IPS-18a (cell line): ENCODE results near the gene KBTBD2.
"Not testable (repeated sequence)": the region's sequence is repeated elsewhere in the genome, so short reads cannot be mapped to it uniquely, and the experiment has no call there.

ENCODE experiments used
- H3K27ac ChIP-seq: one replicate; pipeline ENCODE4 v1.5.1; 2013; ENCODE audit warnings: low read length
- H3K27me3 ChIP-seq: one replicate; pipeline ENCODE4 v1.6.1; 2013; ENCODE audit warnings: mild to moderate bottlenecking, low read length; ENCODE audit not compliant: control insufficient read depth, insufficient read depth
- H3K36me3 ChIP-seq: one replicate; pipeline ENCODE4 v1.6.1; 2013; ENCODE audit warnings: low read depth, low read length; ENCODE audit not compliant: control insufficient read depth
- H3K4me1 ChIP-seq: one replicate; pipeline ENCODE4 v1.6.1; 2013; ENCODE audit warnings: low read depth, low read length; ENCODE audit not compliant: control insufficient read depth
- H3K4me3 ChIP-seq: one replicate; pipeline ENCODE4 v1.5.1; 2013; ENCODE audit warnings: low read length
- H3K9ac ChIP-seq: one replicate; pipeline ENCODE4 v1.6.1; 2013; ENCODE audit warnings: mild to moderate bottlenecking, low read length, moderate library complexity
- H3K9me3 ChIP-seq: one replicate; pipeline ENCODE4 v1.6.1; 2013; ENCODE audit warnings: low read depth, low read length; ENCODE audit not compliant: control insufficient read depth

Gene KBTBD2

DNA sequence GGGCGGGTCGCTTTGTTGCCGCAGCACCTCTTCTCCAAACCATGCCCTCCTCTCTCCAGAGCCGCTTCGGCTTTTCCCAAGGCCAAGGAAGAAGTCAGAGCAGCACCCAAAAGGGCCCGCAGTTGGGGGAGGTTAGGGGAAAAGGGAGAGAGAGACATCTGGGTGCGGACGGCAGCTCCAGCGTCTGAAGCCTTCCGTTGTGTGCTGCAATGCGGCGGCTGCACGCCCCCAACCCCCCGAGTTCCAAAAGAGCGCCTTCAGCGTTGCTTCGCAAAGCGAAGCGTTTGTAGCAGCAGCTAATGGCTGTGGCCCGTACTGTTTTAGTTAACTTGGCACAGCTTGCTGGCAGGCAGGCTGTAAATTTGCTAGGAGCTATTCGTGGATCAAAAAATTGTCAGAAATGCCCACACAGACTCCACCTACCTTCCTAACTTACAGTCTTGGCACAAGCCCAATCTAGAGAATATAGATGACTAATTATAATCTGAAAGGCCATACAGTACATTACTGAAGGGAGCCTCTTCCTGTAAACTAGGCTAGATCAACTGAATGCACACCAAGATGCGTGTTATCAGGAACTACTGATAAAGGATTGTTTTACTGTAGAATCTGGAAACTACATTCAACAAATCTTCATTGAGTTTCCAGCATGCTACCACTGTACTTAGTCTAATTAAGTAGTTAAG is 1.1 kb upstream of the KBTBD2 start:
- Histone ChIP-seq H3K9ac (peak overlapping the region; percentile 94), H3K4me3 (peak overlapping the region; percentile 81), H3K4me1 (peaks cover 23% of the 10 kb centered on the region), H3K27ac (peak overlapping the region; percentile 92), H3K9me3 (no peaks in the 10 kb centered on the region), H3K36me3 (no peaks in the 10 kb centered on the region), H3K27me3 (no peaks in the 10 kb centered on the region)

DNA sequence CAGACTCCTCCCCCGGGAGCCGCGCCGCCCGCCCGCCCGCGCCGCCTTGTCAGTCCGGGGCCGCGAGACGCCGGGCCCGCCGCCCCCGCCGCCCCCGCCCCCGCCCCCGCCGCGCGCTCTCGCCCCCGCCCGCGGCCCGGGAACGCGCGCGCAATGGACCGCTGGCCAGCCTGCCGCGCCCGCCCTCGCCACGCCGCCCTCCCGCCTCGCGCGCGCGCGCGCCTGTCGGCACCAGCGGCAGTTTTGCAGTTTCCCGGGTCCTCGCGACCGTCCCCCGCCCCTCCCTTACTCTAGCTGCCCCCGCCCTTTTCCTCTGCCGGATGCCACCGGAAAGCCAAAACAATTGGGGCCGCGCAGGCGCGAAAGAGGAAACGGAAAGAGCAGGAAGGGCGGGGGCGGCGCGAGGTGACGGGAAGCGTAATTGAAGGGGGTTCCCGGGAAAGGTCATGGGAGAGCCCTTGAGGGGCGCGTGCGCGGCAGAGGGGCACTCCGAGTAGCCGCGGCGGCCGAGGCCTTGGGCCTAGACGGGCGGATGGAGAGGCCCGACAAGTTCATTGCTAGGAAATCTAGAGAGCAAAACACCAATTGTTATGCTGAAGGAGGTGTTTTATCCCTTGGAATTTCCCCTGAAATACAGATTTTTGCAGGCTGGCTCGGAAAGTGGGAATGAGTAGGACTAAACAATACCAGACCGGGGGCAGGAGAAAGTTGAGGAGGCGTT is 400 bp upstream of the KBTBD2 start:
- no peaks in the 10 kb centered on the region for H3K27me3 ChIP-seq
- H3K27ac ChIP-seq, result peak overlapping the region; percentile 92
- H3K9ac ChIP-seq, result peak overlapping the region; percentile 94
- H3K4me3 ChIP-seq, result peak overlapping the region; percentile 81
- no peaks in the 10 kb centered on the region for H3K9me3 ChIP-seq
- H3K4me1 ChIP-seq, result peaks cover 23% of the 10 kb centered on the region
- H3K36me3 ChIP-seq, result no peaks in the 10 kb centered on the region

DNA sequence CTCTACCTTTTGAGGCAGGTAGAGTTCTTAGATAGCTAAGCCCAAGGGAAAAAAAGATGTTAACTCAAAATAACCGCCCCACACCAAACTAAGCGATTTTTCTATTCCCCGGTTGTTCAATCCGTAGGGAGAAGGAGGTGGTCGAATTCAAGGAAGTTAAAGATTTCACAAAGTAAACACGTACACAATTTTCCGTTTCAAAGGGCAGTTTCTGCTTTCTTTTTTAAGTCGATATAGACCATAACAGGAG is 842 bp downstream of the KBTBD2 start:
- H3K4me3 ChIP-seq, result peak overlapping the region; percentile 77
- no peaks in the 10 kb centered on the region for H3K36me3 ChIP-seq
- no peaks in the 10 kb centered on the region for H3K9me3 ChIP-seq
- no peaks in the 10 kb centered on the region for H3K27me3 ChIP-seq
- peaks cover 23% of the 10 kb centered on the region for H3K4me1 ChIP-seq
- H3K9ac ChIP-seq, result peak overlapping the region; percentile 72
- peak overlapping the region; percentile 2 for H3K27ac ChIP-seq

DNA sequence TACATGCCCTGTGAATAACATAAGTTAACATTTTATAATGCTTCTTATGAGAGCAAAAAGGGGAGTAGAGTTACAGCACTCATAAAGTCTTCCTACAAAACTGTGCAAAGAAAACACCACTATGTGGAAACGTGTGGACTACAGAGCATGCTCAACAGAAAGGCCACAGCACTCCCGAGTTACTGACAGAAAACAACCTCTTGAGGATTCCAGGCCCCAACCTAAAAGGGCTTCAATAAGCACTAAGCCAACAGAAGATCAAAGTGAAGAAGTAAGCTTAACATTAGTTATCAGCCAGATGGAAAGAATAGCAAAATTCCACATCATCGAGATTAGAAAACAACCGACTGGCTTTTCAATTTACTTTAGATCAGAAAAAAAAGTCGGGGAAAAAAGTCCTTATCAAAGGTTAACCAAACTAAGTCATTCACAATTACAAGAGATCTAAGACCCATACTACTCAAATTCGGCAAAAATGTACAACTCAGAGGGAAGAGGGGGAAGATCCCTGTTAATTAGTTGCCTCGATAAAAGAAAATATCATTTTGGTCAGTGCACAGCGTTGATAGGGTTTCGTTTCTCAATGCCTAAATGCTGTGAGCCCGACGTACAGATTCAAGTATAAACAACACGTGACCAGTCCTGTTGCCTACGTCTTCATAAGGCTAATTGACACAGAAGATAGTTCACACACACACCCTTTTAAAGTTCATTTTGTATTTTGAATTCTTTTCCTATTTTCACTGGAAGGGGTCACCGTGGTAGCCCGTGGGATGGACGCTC is 1.4 kb downstream of the KBTBD2 start:
- no peaks in the 10 kb centered on the region for H3K27me3 ChIP-seq

DNA sequence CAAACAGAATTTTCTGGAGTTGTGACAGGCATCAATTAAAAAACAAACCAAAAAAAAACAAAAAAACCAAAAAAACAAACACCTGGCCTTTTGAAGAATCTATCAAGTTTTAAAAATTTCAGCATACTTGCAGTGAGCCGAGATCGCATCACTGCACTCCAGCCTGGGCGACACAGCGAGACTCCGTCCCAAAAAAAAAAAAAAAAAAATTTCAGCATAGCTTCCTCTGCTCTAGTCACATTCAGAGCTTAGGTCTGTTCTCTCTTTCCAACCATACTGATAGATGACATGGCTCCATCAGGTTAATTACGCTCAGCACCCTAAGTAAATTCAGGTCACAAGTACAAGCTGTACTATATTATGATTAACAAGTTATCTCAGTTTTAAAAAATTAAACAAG is 3.1 kb downstream of the KBTBD2 start:
- peaks cover 19% of the 10 kb centered on the region for H3K4me1 ChIP-seq

More for the DNA sequence above, 1.4 kb downstream of the KBTBD2 start:
- H3K27ac ChIP-seq, result peak overlapping the region; percentile 2
- H3K36me3 ChIP-seq, result no peaks in the 10 kb centered on the region
- H3K9ac ChIP-seq, result peak overlapping the region; percentile 72
- H3K4me3 ChIP-seq, result peak overlapping the region; percentile 77
- H3K4me1 ChIP-seq, result peaks cover 23% of the 10 kb centered on the region
- no peaks in the 10 kb centered on the region for H3K9me3 ChIP-seq

DNA sequence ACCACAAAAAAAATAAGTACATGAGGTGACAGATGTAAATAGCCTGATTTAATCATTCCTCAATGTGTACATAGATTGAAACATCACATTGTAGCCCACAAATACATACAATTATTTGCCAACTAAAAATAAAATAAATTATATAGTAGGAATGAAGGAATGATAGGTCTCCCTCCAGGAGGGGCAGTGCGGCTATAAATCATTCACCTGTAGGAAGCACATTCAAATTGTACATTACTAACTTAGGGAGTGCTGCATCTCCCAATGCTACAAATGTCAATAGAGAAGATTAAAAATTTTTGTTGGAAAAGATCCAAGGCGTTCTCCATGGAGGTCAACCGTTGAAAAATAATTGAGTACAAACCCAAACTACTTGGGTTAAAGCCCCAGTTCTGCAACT is 4.2 kb downstream of the KBTBD2 start:
- Histone ChIP-seq H3K4me1 (peaks cover 9% of the 10 kb centered on the region), H3K27ac (no peak overlapping the region), H3K36me3 (no peaks in the 10 kb centered on the region), H3K9me3 (no peaks in the 10 kb centered on the region), H3K9ac (peak overlapping the region; percentile 4), H3K27me3 (no peaks in the 10 kb centered on the region), H3K4me3 (no peak overlapping the region)

More for the DNA sequence above, 3.1 kb downstream of the KBTBD2 start:
- H3K4me3 ChIP-seq, result no peak overlapping the region
- no peak overlapping the region for H3K27ac ChIP-seq
- no peaks in the 10 kb centered on the region for H3K9me3 ChIP-seq
- no peak overlapping the region for H3K9ac ChIP-seq
- H3K36me3 ChIP-seq, result no peaks in the 10 kb centered on the region
- no peaks in the 10 kb centered on the region for H3K27me3 ChIP-seq

DNA sequence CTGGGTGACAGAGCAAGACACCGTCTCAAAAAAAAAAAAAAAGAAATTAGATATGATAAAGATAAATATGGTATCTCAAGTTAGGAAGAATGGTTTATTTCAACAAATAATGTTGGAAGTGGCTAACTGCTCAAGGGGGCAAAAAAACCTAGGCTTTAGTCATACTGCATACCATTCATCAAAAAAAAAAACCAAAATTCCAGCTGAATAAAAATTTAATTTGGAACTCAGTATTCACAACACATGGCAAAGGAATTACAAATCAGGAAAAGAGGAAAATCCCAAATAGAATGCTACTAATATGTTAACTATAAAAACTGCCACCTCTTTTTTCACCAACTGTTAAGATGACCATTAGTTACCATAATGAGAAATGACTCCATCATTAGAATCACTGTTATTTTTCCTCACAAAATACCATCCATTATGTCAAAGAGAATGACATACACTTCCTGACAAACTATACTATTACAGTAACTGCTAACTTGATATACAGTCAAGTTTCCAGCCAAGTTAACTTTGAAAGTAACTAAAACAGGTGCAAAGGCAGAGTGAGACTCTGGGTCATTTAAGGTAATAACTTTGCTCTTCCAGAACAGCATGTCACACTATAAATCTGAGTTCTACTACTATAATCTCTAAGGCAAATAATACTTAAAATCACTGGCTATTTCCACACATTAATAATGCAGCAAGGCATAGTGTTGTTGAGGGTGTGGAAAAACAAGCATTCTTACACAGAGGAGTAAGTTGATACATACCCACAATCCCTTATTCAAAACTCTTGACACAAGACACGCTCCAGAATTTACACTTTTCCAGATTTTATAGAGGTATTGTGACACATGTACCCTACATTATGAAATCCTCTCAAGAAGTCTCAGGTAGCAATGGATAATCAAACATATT is 10.2 kb downstream of the KBTBD2 start:
- Histone ChIP-seq H3K9me3 (no peaks in the 10 kb centered on the region), H3K9ac (no peak overlapping the region), H3K4me1 (no peaks in the 10 kb centered on the region), H3K27me3 (no peaks in the 10 kb centered on the region), H3K36me3 (peaks cover 10% of the 10 kb centered on the region), H3K27ac (no peak overlapping the region), H3K4me3 (no peak overlapping the region)

DNA sequence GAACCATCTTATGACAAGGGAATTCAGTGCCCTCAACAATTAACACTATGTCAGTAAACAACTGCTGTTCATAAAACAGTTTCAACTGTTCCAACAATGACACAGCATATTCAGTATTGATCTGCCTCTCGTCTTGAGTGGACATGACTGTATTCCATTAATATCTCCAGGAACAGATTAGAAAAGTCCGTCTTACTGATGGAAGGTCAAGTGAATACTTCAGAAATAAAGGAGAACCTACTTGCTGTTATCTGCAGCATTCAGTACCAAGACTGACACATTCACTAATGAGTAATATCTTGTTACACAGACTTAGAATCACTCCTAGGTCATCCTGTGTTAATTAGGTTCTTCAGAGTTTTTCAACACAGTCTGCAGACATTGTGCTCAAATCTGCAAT is 12.1 kb downstream of the KBTBD2 start:
- Histone ChIP-seq H3K36me3 (peaks cover 10% of the 10 kb centered on the region), H3K27me3 (no peaks in the 10 kb centered on the region), H3K9ac (no peak overlapping the region), H3K4me1 (no peaks in the 10 kb centered on the region), H3K27ac (no peak overlapping the region), H3K4me3 (no peak overlapping the region), H3K9me3 (no peaks in the 10 kb centered on the region)

DNA sequence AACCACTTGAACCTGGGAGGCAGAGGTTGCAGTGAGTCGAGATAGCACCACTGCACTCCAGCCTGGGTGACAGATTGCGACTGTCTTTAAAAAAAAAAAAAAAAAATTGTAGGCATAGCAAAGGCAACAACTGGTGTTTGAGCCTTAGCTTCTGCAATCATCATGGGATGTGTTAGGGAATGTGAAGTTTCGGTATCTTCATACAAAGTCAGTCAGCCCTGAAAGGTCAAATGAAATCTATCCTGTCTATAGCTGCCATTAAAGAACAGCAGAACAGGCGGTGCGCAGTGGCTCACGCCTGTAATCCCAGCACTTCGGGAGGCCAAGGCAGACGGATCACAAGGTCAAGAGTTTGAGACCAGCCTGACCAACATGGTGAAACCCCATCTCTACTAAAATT is 13.5 kb downstream of the KBTBD2 start:
- H3K9ac ChIP-seq, H3K4me1 ChIP-seq, H3K27ac ChIP-seq, H3K27me3 ChIP-seq, H3K9me3 ChIP-seq, H3K4me3 ChIP-seq: not testable (repeated sequence)
- peaks cover 18% of the 10 kb centered on the region for H3K36me3 ChIP-seq

DNA sequence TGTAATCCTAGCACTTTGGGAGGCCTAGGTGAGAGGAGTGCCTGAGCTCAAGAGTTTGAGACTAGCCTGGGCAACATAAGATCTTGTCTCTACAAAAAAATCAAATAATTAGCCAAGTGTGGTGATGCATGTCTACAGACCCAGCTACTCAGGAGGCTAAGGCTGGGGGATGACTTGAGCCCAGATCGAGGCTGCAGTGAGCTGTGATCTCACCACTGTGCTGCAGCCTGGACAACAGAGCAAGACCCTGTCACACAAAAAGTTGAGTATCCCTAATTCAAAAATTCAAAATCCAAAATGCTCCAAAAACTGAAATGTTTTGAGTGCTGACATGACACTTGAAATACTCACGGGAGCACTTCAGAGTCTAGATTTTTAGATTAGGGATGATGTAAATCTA is 19.1 kb downstream of the KBTBD2 start:
- no peak overlapping the region for H3K4me3 ChIP-seq
- peaks cover 42% of the 10 kb centered on the region for H3K36me3 ChIP-seq
- no peaks in the 10 kb centered on the region for H3K4me1 ChIP-seq
- H3K9ac ChIP-seq, result no peak overlapping the region
- no peaks in the 10 kb centered on the region for H3K9me3 ChIP-seq
- H3K27ac ChIP-seq, result no peak overlapping the region
- no peaks in the 10 kb centered on the region for H3K27me3 ChIP-seq
